Adipose tissue (tissue), 3 donors: ENCODE results near the gene RET. TPM values are rescaled to one million over a fixed set of nuclear protein-coding genes. Genes with fewer than 3 reads are reported as not detected.
"Not testable (repeated sequence)": the region's sequence is repeated elsewhere in the genome, so short reads cannot be mapped to it uniquely, and the experiment has no call there.

ENCODE experiments used
- H3K27ac ChIP-seq: one replicate; pipeline ENCODE4 v1.5.1; 2013; ENCODE audit warnings: low read depth, low read length
- WGBS, 3 donors: extraction: QIAGEN DNeasy Blood & Tissue Kit; methylation state at CpG; one replicate each; pipeline ENCODE4 v1.1.7; 2013; 5-methylcytosine and 5-hydroxymethylcytosine counted together
- polyA plus RNA-seq, 3 donors: library from polyadenylated mRNA; stranded (reverse); fragments of 200-250 nt; gene quantifications; one replicate each; pipeline ENCODE4 v1.2.3, GENCODE V29; 2013
- donor health status: healthy with polysubstance abuse.
- donor health status: Bipolar disorder and iron deficiency.
- donor health status: healthy.

RET gene
- polyA plus RNA-seq, 3 donors = 0.56 to 0.75 (median 0.65) TPM

- no peak overlapping the region for H3K27ac ChIP-seq
- 90 to 93% (median 90%) methylated on average over 10 of the region's 10 CpGs for WGBS, 3 donors
Observed at GRCh38 chr10:43090664-43091063, 13.8 kb downstream of the RET start.

GRCh38 chr10:43091846-43092245, 15.0 kb downstream of the RET start:
- WGBS, 3 donors = 43 to 69% (median 43%) methylated on average over 3 of the region's 3 CpGs
- no peak overlapping the region for H3K27ac ChIP-seq

GRCh38 chr10:43093423-43094076, 16.7 kb downstream of the RET start:
- H3K27ac ChIP-seq = no peak overlapping the region
- 36 to 38% (median 38%) methylated on average over 12 of the region's 12 CpGs for WGBS, 3 donors

GRCh38 chr10:43094085-43094484, 17.2 kb downstream of the RET start:
- 67 to 76% (median 74%) methylated on average over 9 of the region's 9 CpGs for WGBS, 3 donors

GRCh38 chr10:43099339-43099738, 22.5 kb downstream of the RET start:
- 78 to 92% (median 81%) methylated on average over 6 of the region's 6 CpGs for WGBS, 3 donors
- not testable (repeated sequence) for H3K27ac ChIP-seq

More at GRCh38 chr10:43094085-43094484, 17.2 kb downstream of the RET start:
- H3K27ac ChIP-seq = no peak overlapping the region

GRCh38 chr10:43099928-43100327, 23.1 kb downstream of the RET start:
- H3K27ac ChIP-seq = no peak overlapping the region
- WGBS, 3 donors = 73 to 82% (median 82%) methylated on average over 4 of the region's 4 CpGs

- H3K27ac ChIP-seq = no peak overlapping the region
- 85 to 92% (median 91%) methylated on average over 17 of the region's 17 CpGs for WGBS, 3 donors
Observed at GRCh38 chr10:43100366-43100765, 23.5 kb downstream of the RET start.

- WGBS, 3 donors = 81 to 88% (median 81%) methylated on average over 19 of the region's 19 CpGs
- no peak overlapping the region for H3K27ac ChIP-seq
Observed at GRCh38 chr10:43102063-43102828, 25.4 kb downstream of the RET start.

- no peak overlapping the region for H3K27ac ChIP-seq
- 3 to 9% (median 4%) methylated on average over 55 to 71 of the region's 71 CpGs for WGBS, 3 donors
Observed at GRCh38 chr10:43105102-43105955, 28.5 kb downstream of the RET start.

- H3K27ac ChIP-seq = no peak overlapping the region
- 44 to 50% (median 47%) methylated on average over 7 of the region's 7 CpGs for WGBS, 3 donors
Observed at GRCh38 chr10:43105956-43106229, 29.0 kb downstream of the RET start.

GRCh38 chr10:43106256-43107091, 29.6 kb downstream of the RET start:
- 85 to 86% (median 86%) methylated on average over 28 of the region's 28 CpGs for WGBS, 3 donors
- no peak overlapping the region for H3K27ac ChIP-seq

- 93 to 97% (median 94%) methylated on average over 12 of the region's 12 CpGs for WGBS, 3 donors
- H3K27ac ChIP-seq = no peak overlapping the region
Observed at GRCh38 chr10:43108951-43109350, 32.1 kb downstream of the RET start.

GRCh38 chr10:43109671-43110249, 32.9 kb downstream of the RET start:
- WGBS, 3 donors = 78 to 83% (median 81%) methylated on average over 20 of the region's 20 CpGs

GRCh38 chr10:43110338-43111071, 33.6 kb downstream of the RET start:
- WGBS, 3 donors = 44 to 76% (median 56%) methylated on average over 7 of the region's 7 CpGs
- no peak overlapping the region for H3K27ac ChIP-seq

More at GRCh38 chr10:43109671-43110249, 32.9 kb downstream of the RET start:
- H3K27ac ChIP-seq = no peak overlapping the region

- WGBS, 3 donors = 87 to 94% (median 88%) methylated on average over 11 of the region's 11 CpGs
- no peak overlapping the region for H3K27ac ChIP-seq
Observed at GRCh38 chr10:43111101-43111500, 34.2 kb downstream of the RET start.

- WGBS, 3 donors = 81 to 92% (median 92%) methylated on average over 17 of the region's 17 CpGs
- H3K27ac ChIP-seq = no peak overlapping the region
Observed at GRCh38 chr10:43111921-43112607, 35.2 kb downstream of the RET start.

GRCh38 chr10:43112608-43112961, 35.7 kb downstream of the RET start:
- H3K27ac ChIP-seq = no peak overlapping the region
- 90 to 96% (median 96%) methylated on average over 7 of the region's 7 CpGs for WGBS, 3 donors
